Small intestine (tissue), 7 donors: ENCODE measurements around the gene NF1. TPM values are rescaled to one million over a fixed set of nuclear protein-coding genes. Genes with fewer than 3 reads are reported as not detected.
"Not testable (repeated sequence)": the region's sequence is repeated elsewhere in the genome, so short reads cannot be mapped to it uniquely, and the experiment has no call there.

Source experiments
- DNase-seq, 2 donors: peaks; one replicate each; pipeline versions ENCODE4 v3.0.0 to v3.0.0-alpha.2; 2013
- FAIRE-seq: peaks from 2 replicates; lab custom pipeline; 2012; peaks lifted over from hg19 to GRCh38; lab: Jason Lieb, UNC
- H3K27ac ChIP-seq, 3 donors: one replicate each; pipeline ENCODE4 v1.5.1; 2013; ENCODE audit warnings: low read length in 2 of 3, mild to moderate bottlenecking in 2 of 3, control low read depth in 1 of 3, inconsistent platforms in 1 of 3, low read depth in 1 of 3, moderate library complexity in 1 of 3
- H3K27me3 ChIP-seq, 3 donors: one replicate each; pipeline ENCODE4 v1.6.1; 2013; ENCODE audit warnings: low read length in 3 of 3, inconsistent platforms in 1 of 3; ENCODE audit not compliant: control insufficient read depth in 3 of 3, insufficient read depth in 3 of 3
- H3K36me3 ChIP-seq, 3 donors: one replicate each; pipeline ENCODE4 v1.6.1; 2013; ENCODE audit warnings: low read length in 3 of 3, inconsistent platforms in 1 of 3, low read depth in 1 of 3, mild to moderate bottlenecking in 1 of 3, moderate library complexity in 1 of 3; ENCODE audit not compliant: control insufficient read depth in 3 of 3, insufficient read depth in 2 of 3
- H3K4me1 ChIP-seq, 3 donors: one replicate each; pipeline ENCODE4 v1.6.1; 2013; ENCODE audit warnings: low read length in 2 of 3, inconsistent platforms in 1 of 3, low read depth in 1 of 3, mild to moderate bottlenecking in 1 of 3, moderate library complexity in 1 of 3; ENCODE audit not compliant: control insufficient read depth in 3 of 3, insufficient read depth in 2 of 3
- H3K4me3 ChIP-seq, 3 donors: one replicate each; pipeline ENCODE4 v1.5.1; 2013; ENCODE audit warnings: low read length in 3 of 3, control low read depth in 1 of 3, inconsistent platforms in 1 of 3, low read depth in 1 of 3, mild to moderate bottlenecking in 1 of 3, moderate library complexity in 1 of 3
- H3K9me3 ChIP-seq, 2 donors: one replicate each; pipeline ENCODE4 v1.6.1; 2013; ENCODE audit warnings: low read depth in 1 of 2, low read length in 1 of 2; ENCODE audit not compliant: control insufficient read depth in 2 of 2, insufficient read depth in 1 of 2
- WGBS, 3 donors: extraction: QIAGEN DNeasy Blood & Tissue Kit; methylation state at CpG; one replicate each; pipeline ENCODE4 v1.1.7; 2013; 5-methylcytosine and 5-hydroxymethylcytosine counted together
- polyA plus RNA-seq, 4 donors: library from polyadenylated mRNA; stranded (reverse) in 3 of 4; unstranded in 1 of 4; fragments of 200-250 nt in 3 of 4; fragments of 120-200 nt in 1 of 4; gene quantifications; one replicate each; pipeline versions ENCODE4 v1.2.1 to v1.2.3, GENCODE V29; 2013
- donor health status: healthy with polysubstance abuse.
- donor health status: control.
- donor health status: control.
- donor health status: Bipolar disorder and iron deficiency.
- donor health status: healthy.

Gene NF1
- polyA plus RNA-seq, 4 donors: 7.7 to 27.3 (median 9.5) TPM

DNA sequence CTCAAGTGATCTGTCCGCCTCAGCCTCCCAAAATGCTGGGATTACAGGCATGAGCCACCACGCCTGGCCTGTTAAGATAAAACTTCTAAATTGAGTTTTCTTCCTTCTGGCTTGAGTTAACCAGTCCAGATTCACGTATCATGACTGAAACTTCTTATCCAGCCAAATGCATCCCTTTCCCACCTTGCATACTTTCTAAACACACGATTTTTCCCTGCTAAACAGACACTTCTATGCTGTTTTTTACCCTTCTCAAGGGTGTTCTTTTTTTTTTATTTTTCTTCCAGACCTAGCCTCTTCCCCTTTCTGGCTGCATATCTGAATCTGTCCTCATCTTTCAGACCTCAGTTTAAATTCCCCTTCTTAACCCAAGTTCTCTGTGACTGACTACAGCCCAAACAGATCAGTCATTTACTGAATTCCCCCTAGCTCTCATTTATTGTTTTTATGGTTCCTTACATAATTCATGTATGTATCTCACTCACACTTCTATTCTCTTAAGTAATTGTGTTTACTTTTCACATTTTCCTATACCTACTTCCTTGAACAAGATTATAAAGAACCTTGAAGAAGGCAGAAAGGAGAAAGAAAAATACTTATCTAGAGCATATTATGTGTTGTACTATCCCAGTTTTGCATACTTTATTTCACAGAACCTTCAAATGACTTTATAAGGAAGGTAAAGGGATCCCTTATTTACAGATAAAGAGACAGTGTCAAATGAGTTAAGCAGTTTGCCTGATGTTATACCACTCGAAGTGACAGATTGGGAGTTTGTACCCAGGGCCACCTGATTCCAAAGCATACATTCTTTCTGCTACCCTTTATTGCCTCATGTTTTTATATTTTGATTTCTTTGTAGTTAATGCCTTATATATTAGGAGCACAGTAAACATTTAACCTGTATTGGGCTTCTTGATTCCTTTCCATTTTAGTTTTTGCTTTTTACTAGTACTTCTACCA, 213.9 kb downstream of the NF1 start:
- Histone ChIP-seq H3K27ac (peak overlapping the region in 2 of 3 donors; percentile 5 to 38), H3K36me3 (peaks cover 0 to 5% (median 3%) of the 10 kb centered on the region in 3 donors), H3K4me1 (peaks cover 0 to 3% (median 3%) of the 10 kb centered on the region in 3 donors), H3K4me3 (no peak overlapping the region), H3K9me3 (no peaks in the 10 kb centered on the region), H3K27me3 (no peaks in the 10 kb centered on the region)
- 48 to 58% (median 57%) methylated on average over 5 of the region's 5 CpGs for WGBS, 3 donors
- FAIRE-seq: no peak
- peak; percentile 16 to 48 for DNase-seq

DNA sequence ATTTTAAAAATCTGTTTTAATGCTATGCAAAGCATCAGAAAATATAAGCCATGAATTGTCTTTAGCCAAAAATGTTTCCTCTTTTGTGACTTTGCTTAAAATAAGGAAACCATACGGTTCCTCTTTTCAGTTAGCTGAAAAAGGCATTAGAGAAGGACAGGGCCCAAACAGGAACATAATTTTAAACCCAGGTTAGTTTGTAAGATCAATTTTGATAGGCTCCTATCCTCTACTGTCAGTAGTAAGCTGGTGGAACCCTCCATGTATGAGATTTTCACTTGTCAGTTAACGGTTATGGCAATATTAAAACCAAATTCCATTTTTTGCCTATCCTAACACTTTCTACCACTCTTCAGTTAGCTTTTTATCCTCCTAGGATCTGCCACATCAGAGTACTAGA, 214.8 kb downstream of the NF1 start:
- Histone ChIP-seq H3K4me3 (no peak overlapping the region), H3K4me1 (peaks cover 0 to 3% (median 3%) of the 10 kb centered on the region in 3 donors), H3K36me3 (peaks cover 0 to 5% (median 3%) of the 10 kb centered on the region in 3 donors), H3K27ac (peak overlapping the region in 2 of 3 donors; percentile 10 to 16), H3K27me3 (no peaks in the 10 kb centered on the region), H3K9me3 (no peaks in the 10 kb centered on the region)
- 69 to 90% (median 70%) methylated on average over 2 of the region's 2 CpGs for WGBS, 3 donors
- FAIRE-seq: no peak
- DNase-seq: no peak

DNA sequence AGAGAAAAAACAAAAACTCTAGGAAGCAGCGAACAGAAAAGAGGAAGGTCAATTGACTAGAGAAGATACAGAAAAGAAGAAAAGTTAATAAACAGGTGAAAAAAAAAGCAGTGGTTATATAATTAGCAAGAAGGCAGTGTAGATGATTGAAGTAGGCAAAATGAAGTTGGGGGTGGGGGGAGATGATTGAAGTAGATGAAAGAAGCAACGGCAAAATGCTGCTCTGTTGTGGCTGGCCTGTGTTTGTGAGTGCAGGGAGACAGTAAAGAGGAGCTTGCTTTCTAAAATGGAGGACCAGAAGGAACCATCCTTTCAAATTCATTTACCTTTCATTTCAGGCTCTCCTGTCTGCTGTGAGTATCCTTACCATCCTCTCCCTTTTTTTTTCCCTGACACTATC, 215.5 kb downstream of the NF1 start:
- DNase-seq (no peak), FAIRE-seq (no peak)
- H3K9me3 ChIP-seq: no peaks in the 10 kb centered on the region
- H3K27me3 ChIP-seq: no peaks in the 10 kb centered on the region
- peaks cover 0 to 5% (median 0%) of the 10 kb centered on the region in 3 donors for H3K36me3 ChIP-seq
- H3K4me1 ChIP-seq: peaks cover 0 to 3% (median 3%) of the 10 kb centered on the region in 3 donors
- peak overlapping the region in 2 of 3 donors; percentile 0 to 7 for H3K4me3 ChIP-seq
- H3K27ac ChIP-seq: peak overlapping the region in 2 of 3 donors; percentile 33 to 48
- WGBS, 3 donors: 24 to 55% (median 31%) methylated on average over 2 of the region's 2 CpGs

DNA sequence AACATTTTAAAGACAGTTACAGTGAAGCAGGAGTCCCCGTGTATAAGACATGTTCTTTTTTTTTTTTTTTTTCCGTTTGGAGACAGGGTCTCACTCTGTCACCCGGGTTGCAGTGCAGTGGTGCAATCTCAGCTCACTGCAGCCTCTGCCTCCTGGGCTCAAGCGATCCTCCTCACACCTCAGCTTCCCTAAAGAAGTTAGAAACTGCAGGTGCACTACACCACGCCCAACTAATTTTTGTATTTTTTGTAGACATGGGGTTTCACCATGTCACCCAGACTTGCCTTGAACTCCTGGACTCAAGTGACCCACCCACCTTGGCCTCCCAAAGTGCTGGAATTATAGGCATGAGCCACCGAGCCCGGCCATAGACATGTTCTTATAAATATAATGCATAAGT, 216.1 kb downstream of the NF1 start:
- H3K27me3 ChIP-seq: no peaks in the 10 kb centered on the region
- H3K4me3 ChIP-seq: no peak overlapping the region
- DNase-seq (no peak), FAIRE-seq (no peak)
- no peaks in the 10 kb centered on the region for H3K9me3 ChIP-seq
- H3K4me1 ChIP-seq: peaks cover 0 to 3% (median 3%) of the 10 kb centered on the region in 3 donors
- peak overlapping the region in 1 of 3 donors; percentile 77 for H3K27ac ChIP-seq
- H3K36me3 ChIP-seq: peaks cover 0 to 5% (median 0%) of the 10 kb centered on the region in 3 donors
- WGBS, 3 donors: 60 to 77% (median 63%) methylated on average over 7 of the region's 7 CpGs

DNA sequence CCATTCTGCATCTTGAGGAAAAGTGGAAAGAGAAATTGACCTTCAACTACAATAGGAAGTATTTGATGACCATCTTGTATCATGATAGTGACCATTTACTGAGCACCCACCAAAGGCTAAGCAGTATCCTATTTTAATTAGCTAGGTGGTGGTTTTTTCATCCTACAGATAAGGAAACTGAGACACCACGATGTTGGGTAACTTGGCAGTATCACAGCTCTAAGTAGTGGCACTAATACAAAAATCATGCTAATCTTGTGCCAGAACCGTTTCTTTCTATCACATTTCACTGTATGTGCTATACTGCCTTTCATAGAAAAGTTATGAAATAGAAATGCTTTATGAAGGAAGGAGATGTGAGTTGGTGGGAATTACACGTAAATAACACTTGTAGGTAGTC, 216.7 kb downstream of the NF1 start:
- Histone ChIP-seq H3K4me1 (peaks cover 0 to 3% (median 3%) of the 10 kb centered on the region in 3 donors), H3K27me3 (no peaks in the 10 kb centered on the region), H3K36me3 (peaks cover 0 to 5% (median 0%) of the 10 kb centered on the region in 3 donors), H3K9me3 (no peaks in the 10 kb centered on the region), H3K27ac (peak overlapping the region in 2 of 3 donors; percentile 32 to 65), H3K4me3 (peak overlapping the region in 2 of 3 donors; percentile 22 to 28)
- FAIRE-seq (no peak), DNase-seq (no peak)
- 68 to 86% (median 69%) methylated on average over 3 of the region's 3 CpGs for WGBS, 3 donors

DNA sequence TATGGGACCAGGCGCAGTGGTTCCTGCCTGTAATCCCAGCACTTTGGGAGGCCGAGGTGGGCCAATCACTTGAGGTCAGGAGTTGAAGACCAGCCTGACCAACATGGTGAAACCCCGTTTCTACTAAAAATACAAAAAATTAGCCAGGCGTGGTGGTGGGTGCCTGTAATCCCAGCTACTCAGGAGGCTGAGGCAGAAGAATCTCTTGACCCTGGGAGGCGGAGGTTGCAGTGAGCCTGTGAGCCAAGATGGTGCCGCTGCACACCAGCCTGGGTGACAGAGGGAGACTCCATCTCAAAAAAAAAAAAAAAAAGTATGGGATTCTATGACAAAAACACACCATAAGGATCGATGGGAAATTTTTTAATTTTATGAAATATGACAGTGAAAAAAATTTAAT, 217.4 kb downstream of the NF1 start:
- WGBS, 3 donors: 57 to 79% (median 62%) methylated on average over 6 to 7 of the region's 7 CpGs
- not testable (repeated sequence) for H3K27me3 ChIP-seq, H3K9me3 ChIP-seq, DNase-seq, H3K36me3 ChIP-seq, FAIRE-seq, H3K4me1 ChIP-seq
- peak overlapping the region in 1 of 3 donors; percentile 75 for H3K27ac ChIP-seq
- H3K4me3 ChIP-seq: peak overlapping the region in 2 of 3 donors; percentile 7 to 22

DNA sequence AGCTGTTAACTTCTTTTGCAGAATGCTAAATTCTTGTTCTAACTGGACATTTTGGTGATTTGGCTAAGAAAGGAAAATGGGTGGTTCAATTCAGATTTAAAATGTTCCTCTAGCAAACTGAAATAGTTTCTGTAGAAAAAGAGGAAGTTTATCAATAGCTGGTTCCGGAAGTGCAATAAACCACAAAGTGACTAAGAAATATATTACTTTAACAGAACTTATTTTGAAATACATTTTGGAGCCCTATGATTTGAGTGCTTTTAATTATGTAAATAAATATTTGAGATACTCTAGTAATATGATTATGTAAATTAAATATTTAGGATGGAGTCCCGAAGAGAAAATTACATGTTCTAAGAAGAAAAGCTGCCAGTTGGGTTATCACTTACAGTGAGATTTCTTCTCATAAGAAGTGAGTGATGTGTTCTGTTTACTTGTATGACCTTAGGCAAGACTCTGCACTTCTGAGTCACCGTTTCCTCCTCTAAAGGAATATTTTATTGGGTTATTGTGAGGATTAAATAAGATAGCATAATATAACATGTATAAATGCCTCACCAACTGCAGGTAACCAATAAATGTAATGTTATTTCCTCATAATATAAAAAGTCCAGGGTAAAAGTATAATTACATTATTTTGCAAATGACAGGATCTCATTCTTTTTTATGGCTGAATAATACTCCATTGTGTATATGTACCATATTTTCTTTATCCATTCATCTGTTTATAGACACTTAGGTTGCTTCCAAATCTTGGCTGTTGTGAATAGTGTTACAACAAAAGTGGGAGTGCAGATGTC, 219.4 kb downstream of the NF1 start, which contains the start of gene EVI2B:
Gene EVI2B, minus strand, starts transcription at position 73 of the 800 bp plus-strand sequence. CDS start 8,445 bp downstream, outside the sequence.
- Histone ChIP-seq H3K4me3 (peak within 1 kb of the TSS in 2 of 3 donors; percentile 19 to 23), H3K9me3 (no peaks in the 10 kb centered on the region), H3K4me1 (no peaks in the 10 kb centered on the region), H3K36me3 (no peaks in the 10 kb centered on the region), H3K27me3 (no peaks in the 10 kb centered on the region), H3K27ac (peak within 1 kb of the TSS; percentile 9 to 90 (median 32))
- FAIRE-seq: peak; percentile 82
- peak in 1 of 2 donors; percentile 72 for DNase-seq
- 42 to 56% (median 47%) methylated on average over 3 of the region's 3 CpGs for WGBS, 3 donors

DNA sequence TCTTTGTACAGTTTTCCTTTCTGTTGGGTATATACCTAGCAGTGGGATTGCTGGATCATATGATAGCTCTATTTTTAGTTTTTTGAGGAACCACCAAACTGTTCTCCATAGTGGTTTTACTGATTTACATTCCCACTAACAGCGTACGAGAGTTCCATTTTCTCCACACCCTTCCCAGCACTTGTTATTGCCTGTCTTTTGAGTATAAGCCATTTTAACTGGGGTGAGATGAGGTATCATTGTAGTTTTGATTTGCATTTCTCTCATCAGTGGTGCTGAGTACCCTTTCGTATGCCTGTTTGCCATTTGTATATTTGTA, 220.0 kb downstream of the NF1 start:
- WGBS, 3 donors: 80 to 92% (median 87%) methylated on average over 3 of the region's 3 CpGs
- DNase-seq (no peak), FAIRE-seq (no peak)
- H3K27me3 ChIP-seq: no peaks in the 10 kb centered on the region
- no peaks in the 10 kb centered on the region for H3K36me3 ChIP-seq
- H3K4me1 ChIP-seq: no peaks in the 10 kb centered on the region
- no peaks in the 10 kb centered on the region for H3K9me3 ChIP-seq
- no peak overlapping the region for H3K4me3 ChIP-seq
- H3K27ac ChIP-seq: peak overlapping the region in 2 of 3 donors; percentile 2 to 28
